Measurements from ENCODE around the gene GRIN2C.
"Not testable (repeated sequence)": the region's sequence is repeated elsewhere in the genome, so short reads cannot be mapped to it uniquely, and the experiment has no call there.

The GRIN2C gene

DNA sequence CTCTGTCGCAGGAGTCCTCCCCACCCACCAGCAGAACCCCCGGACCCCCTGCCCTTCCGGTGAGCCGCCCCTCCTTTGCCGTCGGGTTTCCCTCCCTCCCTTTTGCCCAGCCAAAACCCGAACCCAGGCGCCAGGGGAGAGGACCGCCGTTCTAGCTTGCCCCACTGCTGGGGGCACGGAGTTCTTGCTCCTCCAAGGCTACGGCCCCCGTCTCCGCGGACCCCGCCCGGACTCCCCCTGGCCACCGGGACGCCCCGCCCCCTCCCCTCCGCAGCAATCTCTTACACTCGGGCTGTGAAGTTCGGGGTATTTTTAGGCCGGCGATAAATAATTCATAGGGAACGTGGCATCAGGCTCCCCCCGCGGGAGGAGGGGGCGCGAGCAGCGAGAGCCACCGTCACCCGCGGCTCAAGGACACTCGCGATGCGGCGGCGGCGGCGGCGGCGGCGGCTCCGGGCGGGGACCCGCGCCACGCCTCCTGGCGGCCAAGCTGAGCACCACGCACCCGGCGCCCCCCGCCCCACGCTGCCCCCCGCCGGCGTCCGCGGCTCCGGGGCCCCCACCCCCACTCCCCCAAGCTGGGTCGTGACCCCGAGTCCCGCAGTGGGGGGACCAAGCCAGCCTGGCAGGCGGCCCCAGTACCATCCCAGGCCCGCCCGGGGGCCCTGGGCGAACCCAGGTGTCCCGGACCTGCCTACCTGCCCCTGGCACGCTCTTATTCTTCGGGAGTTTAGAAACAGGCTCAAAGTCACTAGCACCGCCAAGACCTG, at the start of gene GRIN2C:
TSS of gene GRIN2C (minus strand) at position 427 of the 770 bp plus-strand sequence. CDS start 4,793 bp downstream, outside the sequence.
- DNase-seq: peak; percentile 25

GRCh38 chr17:74909097-74909496, 49.4 kb upstream of the GRIN2C start:
- not testable (repeated sequence) for DNase-seq

DNA sequence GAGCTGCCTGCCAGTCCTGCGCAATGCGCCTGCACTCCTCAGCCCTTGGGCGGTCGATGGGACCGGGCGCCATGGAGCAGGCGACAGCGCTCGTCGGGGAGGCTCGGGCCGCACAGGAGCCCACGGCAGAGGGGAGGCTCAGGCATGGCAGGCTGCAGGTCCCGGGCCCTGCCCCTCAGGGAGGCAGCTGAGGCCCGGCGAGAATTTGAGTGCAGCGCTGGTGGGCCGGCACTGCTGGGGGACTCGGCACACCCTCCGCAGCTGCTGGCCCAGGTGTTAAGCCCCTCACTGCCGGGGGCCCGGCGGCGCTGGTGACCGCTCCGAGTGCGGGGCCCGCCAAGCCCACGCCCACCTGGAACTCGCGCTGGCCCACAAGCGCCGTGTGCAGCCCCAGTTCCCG, 47.3 kb upstream of the GRIN2C start:
- DNase-seq: no peak

GRCh38 chr17:74906214-74906793, 46.6 kb upstream of the GRIN2C start:
- DNase-seq: peak; percentile 24

DNA sequence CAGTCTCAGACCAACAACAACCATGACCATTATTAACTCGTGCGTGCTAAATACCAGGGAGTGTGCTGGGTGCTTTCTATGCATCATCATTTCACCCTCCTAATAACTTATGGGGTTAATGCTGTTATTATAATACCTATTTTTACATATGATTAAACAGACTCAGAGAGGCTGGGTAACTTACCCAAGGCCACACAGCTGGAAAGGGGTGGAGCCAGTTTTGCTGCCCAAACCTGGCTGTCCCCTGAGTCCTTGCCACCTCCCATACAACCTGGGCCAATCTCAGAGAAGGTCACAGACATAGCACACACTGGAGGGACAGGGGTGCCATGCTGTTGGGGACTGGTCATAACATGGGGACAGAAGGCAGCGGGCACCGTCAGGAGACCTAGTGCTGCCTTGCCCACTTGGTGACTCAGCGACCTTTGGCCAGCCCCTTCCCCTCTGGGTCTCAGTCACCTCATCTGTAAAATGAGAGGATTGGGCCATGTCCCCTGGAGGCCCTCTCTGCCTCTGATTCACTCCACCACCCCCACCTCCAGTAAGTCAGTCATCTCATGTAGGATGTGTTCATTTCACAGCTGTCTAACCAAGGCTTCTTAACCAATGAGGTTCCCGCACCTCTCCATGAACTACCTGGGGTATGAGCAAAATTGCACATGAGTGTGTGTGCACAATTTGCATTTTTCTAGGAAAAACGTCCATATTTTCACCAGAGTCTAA, 45.2 kb upstream of the GRIN2C start:
- DNase-seq: no peak

DNA sequence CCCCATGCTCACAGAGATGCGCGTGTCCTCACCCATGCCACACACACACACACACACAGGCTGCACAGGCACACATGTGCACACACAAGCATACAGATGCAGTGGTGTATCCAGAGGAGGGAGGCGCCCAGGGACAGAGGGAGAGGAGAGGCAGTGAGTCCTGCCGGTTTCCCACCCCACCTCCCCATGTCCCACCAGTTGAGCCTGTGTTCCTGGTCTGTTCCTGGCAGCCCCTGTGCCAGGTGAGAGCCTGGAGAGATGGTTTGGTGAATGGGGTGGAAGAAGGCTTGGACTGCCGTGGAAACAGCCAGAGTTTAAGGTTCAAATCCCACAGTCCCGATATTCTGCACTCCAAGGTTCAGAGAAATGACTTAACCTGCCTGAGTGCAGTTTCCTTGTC, 44.0 kb upstream of the GRIN2C start:
- DNase-seq: no peak

- DNase-seq: no peak
Measured at GRCh38 chr17:74903034-74903433, 43.3 kb upstream of the GRIN2C start.

GRCh38 chr17:74901353-74902135, 41.9 kb upstream of the GRIN2C start:
- no peak for DNase-seq

DNA sequence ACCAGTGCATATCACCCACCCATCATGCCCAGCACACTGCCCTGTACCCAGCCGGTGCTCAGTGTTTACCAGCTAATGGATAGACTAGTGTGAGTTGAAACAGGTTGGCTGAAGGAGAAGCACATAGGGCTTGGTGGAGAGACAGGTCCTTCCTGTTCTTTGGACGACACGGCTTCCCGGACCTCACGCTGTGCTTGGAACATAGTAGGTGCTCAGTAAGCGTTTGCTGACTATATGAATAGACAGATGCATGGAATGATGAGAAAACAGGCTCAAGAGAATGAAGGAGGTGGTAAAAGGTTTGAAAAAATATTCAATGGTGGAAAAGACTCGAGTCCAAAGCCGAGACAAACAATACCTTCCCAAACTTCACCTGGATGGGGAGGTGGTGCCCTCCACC, 40.5 kb upstream of the GRIN2C start:
- no peak for DNase-seq

- DNase-seq: no peak
Measured at GRCh38 chr17:74898376-74898946, 38.8 kb upstream of the GRIN2C start.

DNA sequence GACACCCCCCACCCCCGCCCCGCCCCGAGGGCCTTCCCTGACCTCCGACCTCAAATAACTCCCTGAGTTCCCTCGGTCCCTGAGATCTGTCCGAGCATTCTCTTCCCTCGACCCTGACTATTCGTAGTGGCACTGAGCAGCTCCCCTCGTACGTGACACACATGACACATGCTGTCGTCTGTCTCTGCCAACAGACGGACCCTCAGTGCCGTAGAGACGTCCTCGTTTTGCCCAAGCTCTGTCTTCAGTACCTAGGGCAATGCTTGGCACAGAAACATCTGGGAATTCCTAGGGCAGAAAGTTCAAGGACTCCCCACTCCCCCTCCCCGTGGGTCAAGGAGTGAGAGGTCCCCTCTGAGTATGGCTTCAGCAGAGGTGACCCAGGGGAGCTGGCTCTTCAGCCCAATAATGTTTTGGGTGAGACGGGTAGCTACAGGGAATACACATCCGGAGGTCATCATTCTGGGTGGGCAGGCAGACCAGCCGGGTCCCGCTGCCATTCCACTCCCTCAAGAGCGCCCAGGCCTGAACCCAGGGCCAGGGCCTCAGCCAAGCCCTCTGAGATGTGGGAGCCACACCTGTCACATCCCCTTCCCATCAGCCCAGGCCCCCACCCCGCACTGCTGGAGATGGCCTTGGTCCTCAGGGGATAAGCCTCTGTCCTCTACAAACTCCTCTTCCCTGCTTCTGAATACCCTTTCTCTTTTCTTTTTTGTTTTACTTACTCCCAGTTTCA, 34.4 kb upstream of the GRIN2C start:
- no peak for DNase-seq

GRCh38 chr17:74892974-74893911, 33.6 kb upstream of the GRIN2C start, which contains the start of gene FADS6:
Gene FADS6 (minus strand): TSS chr17:74893633. CDS start chr17:74893595, 38 bp downstream.
- DNase-seq: no peak

DNA sequence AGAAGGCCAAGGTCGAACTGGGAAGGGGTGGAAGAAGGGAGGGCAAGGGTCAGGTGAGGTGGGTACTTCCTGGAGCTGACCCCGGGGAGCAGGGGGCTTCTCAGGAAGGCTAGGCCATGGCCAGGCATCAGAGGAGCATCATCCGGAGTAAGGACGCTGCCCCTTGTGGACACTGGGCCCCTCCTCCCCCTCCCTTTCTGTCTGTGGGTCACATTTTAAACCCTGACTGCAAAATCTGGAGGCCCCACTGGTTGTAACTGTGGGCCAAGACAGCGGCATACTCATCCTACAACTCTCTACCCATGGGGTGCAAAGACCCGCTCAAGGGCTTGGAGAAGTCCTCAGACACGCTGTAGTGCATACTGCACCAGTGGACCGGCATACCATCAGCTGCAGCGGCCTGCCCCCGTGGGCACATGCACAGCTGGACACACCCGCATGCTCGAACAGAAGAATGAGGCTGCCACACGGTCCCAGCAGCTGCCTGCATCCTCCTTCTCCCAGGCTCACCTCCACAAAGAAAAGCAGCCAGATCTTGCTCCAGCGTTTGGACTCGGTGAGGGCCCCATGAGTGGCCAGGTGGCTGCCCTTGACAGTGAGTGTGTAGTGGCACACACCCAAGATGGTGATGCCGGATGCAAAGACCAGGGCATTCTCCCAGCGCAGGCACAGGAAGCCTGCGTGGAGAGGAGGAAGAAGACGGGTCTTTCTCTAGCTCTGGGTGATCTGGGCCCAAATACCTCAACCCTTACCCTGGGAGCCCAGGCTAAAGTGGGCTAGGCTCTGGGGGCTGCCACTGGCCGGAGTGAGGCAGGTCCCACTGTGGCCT, 32.5 kb upstream of the GRIN2C start:
- DNase-seq: no peak

DNA sequence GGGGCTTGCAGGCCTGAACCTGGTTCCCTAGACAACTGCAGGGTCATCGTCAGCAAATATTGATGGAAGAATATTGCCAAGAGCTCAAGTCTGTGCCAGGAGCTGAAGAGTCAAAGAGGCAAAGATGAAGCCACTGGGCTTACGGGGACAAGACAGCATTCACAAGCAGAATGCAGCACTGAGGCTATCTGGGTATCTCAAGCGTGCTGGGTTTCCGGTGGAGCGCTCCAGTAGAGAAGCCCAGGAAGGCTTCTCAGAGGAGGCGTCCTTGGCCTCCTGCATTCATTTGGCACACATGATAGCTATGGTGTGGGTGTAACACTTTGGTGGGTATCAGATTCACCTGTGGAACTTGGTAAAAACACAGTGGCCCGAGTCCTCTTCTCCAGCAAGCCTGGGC, 30.9 kb upstream of the GRIN2C start:
- no peak for DNase-seq

DNA sequence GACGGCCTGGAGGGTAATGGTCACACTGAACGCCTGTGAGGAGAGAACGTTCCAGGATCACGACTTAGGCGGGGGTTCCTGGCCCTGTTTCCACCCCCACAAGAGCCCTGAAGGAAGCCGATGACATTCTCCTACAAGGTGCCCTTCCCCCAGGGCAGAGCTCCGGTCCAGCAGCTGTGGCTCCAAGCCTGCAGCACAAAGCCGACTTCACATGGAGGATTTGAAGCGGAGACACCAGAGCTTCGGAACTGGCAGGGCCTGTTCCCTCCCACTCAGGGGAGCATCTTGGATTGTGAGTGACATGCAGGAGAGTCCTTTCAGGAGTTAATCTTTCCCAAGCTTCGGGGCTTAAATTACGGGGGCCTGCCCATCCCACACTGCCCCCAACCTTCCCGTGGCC, 28.8 kb upstream of the GRIN2C start:
- peak; percentile 36 for DNase-seq

- DNase-seq: no peak
Measured at GRCh38 chr17:74883241-74883745, 23.6 kb upstream of the GRIN2C start.

DNA sequence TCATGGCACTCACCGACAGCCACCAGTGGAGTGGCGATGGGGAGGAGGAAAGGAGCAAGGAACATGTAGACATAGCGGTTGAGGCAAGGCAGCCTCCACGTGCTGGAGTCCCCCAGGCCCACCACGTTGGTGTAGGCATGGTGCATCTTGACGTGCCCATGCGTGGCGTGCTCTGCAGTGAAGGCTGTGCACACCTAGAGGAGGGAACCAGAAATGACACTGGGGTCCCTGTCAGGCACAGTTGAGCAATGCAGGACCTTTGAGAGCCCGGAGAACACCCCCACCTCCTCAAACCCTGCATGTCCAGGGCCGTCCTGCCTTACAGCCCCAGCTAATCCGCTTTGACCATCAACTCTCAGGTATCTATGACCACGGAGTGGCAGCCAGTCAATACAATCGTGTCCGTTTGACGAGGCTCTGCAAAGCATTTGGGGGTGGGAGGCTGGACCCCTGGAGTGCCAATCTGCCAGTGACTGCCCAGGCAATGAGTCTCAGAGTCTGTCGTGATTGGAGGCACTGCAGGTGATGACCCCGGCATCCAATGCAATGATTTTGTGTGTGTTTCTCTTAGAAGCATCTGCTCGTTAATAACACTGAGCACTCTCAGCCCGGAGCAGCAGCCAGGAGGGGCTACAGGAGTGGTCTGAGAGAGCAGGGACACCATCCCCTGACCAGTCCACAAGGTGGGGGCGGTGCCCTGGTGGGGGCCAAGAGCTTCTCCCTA, 23.0 kb upstream of the GRIN2C start:
- no peak for DNase-seq

DNA sequence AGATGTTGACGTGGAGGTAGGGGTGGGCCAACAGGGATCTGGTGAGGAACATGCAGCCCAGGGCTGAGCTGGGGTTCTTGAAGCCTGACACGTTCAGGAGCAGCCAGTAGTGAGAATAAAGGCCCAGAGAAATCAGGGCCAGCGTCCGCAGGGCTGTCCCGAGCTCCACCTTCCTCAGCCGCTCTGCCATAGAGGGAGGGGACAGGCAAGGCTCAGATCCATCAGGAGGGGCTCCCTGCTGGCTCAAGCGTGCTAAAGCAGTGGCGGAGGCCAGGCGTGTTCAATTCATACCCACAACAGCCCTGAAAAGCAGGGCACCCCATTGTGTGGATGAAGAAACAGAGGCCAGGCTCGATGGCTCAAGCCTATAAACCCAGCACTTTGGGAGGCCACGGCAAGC, 21.4 kb upstream of the GRIN2C start:
- DNase-seq: no peak

DNA sequence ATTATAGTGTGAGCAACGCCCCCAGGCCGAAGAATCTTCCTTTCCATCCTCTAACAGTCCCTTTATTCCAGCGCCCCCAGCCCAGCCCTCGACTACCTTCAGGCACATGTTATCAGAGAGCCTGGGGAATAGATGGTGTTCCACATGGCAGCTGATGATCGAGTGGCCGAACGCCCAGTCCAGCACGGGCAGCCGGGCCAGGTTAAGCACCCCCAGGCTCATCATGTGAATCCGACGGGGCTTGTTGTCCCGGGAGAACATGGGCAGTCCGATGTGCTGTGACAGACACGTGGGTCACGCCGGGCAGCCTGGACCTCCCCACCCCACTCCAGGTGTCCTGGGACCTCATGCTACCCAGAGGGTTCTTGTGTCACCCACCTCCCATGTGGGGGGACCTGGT, 19.6 kb upstream of the GRIN2C start:
- DNase-seq: no peak

Measured in NCI-H82 (cell line).